GM20000 (cell line): ENCODE measurements around the gene ROCK1.

Experiments used
- DNase-seq: peaks from one replicate; pipeline ENCODE4 v3.0.0; 2012; ENCODE audit warnings: low spot score
- CTCF ChIP-seq: IDR thresholded peaks from 2 replicates; pipeline ENCODE4 v1.5.1; 2012; ENCODE audit warnings: mild to moderate bottlenecking, control low read depth; ENCODE audit errors: extremely low read depth, missing control alignments

Gene ROCK1

GRCh38 chr18:21101172-21101571 is 10.4 kb downstream of the ROCK1 start:
- no peak for TF ChIP-seq CTCF
- no peak for DNase-seq

- TF ChIP-seq CTCF: no peak
Observed at GRCh38 chr18:21100678-21101077, 10.9 kb downstream of the ROCK1 start.

GRCh38 chr18:21100146-21100545 is 11.5 kb downstream of the ROCK1 start:
- TF ChIP-seq CTCF: no peak
- DNase-seq: no peak

More at GRCh38 chr18:21100678-21101077, 10.9 kb downstream of the ROCK1 start:
- DNase-seq: no peak

GRCh38 chr18:21099442-21099841 is 12.2 kb downstream of the ROCK1 start:
- DNase-seq: no peak
- no peak for TF ChIP-seq CTCF

GRCh38 chr18:21096760-21097159 is 14.9 kb downstream of the ROCK1 start:
- no peak for TF ChIP-seq CTCF
- DNase-seq: no peak

- no peak for DNase-seq
- no peak for TF ChIP-seq CTCF
Observed at GRCh38 chr18:21093133-21093532, 18.5 kb downstream of the ROCK1 start.

GRCh38 chr18:21090680-21091079 is 20.9 kb downstream of the ROCK1 start:
- DNase-seq: no peak
- TF ChIP-seq CTCF: no peak
